ENCODE results near the gene PPP1R14D. TPM values are rescaled to one million over a fixed set of nuclear protein-coding genes. Genes with fewer than 3 reads are reported as not detected.

PPP1R14D gene
- total and polyA plus RNA-seq, 2 of the 8 experiments (the other 6 are each of a cell fraction or from before 2014, with no cell fraction given): not detected

DNA sequence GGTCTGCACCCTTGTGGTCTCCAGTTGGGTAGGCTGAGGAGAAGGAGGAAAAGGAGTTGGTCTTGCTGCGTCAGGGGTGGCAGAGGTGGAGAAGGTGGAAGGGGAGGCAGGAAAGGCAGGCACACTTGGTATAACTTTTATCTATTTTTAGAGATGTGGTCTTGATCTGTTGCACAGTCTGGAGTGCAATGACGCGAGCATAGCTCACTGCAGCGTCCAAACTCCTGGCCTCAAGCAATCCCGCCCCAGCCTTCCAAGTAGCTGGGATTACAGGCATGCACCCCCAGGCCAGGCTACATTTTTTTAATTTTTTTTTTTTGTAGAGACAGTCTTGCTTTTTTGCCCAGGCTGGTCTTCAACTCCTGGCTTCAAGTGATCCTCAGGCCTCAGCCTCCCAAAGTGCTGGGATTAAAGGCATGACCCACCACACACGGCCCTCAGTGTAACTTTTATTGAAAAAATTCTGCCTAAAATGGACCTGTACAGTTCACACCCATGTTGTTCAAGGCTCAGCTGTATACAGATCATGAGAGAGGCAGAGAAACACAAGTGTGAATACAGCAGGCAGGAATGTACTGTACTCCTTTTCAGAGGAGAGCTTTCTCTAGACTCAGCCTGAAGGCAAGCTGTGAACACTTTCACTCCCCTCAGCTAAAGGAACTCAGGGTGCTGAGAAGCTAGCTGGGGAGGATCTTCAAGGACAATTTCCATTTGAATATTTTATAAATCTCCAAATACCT, 47.7 kb upstream of the PPP1R14D start (continued):
- TF ChIP-seq, protein P1, sequence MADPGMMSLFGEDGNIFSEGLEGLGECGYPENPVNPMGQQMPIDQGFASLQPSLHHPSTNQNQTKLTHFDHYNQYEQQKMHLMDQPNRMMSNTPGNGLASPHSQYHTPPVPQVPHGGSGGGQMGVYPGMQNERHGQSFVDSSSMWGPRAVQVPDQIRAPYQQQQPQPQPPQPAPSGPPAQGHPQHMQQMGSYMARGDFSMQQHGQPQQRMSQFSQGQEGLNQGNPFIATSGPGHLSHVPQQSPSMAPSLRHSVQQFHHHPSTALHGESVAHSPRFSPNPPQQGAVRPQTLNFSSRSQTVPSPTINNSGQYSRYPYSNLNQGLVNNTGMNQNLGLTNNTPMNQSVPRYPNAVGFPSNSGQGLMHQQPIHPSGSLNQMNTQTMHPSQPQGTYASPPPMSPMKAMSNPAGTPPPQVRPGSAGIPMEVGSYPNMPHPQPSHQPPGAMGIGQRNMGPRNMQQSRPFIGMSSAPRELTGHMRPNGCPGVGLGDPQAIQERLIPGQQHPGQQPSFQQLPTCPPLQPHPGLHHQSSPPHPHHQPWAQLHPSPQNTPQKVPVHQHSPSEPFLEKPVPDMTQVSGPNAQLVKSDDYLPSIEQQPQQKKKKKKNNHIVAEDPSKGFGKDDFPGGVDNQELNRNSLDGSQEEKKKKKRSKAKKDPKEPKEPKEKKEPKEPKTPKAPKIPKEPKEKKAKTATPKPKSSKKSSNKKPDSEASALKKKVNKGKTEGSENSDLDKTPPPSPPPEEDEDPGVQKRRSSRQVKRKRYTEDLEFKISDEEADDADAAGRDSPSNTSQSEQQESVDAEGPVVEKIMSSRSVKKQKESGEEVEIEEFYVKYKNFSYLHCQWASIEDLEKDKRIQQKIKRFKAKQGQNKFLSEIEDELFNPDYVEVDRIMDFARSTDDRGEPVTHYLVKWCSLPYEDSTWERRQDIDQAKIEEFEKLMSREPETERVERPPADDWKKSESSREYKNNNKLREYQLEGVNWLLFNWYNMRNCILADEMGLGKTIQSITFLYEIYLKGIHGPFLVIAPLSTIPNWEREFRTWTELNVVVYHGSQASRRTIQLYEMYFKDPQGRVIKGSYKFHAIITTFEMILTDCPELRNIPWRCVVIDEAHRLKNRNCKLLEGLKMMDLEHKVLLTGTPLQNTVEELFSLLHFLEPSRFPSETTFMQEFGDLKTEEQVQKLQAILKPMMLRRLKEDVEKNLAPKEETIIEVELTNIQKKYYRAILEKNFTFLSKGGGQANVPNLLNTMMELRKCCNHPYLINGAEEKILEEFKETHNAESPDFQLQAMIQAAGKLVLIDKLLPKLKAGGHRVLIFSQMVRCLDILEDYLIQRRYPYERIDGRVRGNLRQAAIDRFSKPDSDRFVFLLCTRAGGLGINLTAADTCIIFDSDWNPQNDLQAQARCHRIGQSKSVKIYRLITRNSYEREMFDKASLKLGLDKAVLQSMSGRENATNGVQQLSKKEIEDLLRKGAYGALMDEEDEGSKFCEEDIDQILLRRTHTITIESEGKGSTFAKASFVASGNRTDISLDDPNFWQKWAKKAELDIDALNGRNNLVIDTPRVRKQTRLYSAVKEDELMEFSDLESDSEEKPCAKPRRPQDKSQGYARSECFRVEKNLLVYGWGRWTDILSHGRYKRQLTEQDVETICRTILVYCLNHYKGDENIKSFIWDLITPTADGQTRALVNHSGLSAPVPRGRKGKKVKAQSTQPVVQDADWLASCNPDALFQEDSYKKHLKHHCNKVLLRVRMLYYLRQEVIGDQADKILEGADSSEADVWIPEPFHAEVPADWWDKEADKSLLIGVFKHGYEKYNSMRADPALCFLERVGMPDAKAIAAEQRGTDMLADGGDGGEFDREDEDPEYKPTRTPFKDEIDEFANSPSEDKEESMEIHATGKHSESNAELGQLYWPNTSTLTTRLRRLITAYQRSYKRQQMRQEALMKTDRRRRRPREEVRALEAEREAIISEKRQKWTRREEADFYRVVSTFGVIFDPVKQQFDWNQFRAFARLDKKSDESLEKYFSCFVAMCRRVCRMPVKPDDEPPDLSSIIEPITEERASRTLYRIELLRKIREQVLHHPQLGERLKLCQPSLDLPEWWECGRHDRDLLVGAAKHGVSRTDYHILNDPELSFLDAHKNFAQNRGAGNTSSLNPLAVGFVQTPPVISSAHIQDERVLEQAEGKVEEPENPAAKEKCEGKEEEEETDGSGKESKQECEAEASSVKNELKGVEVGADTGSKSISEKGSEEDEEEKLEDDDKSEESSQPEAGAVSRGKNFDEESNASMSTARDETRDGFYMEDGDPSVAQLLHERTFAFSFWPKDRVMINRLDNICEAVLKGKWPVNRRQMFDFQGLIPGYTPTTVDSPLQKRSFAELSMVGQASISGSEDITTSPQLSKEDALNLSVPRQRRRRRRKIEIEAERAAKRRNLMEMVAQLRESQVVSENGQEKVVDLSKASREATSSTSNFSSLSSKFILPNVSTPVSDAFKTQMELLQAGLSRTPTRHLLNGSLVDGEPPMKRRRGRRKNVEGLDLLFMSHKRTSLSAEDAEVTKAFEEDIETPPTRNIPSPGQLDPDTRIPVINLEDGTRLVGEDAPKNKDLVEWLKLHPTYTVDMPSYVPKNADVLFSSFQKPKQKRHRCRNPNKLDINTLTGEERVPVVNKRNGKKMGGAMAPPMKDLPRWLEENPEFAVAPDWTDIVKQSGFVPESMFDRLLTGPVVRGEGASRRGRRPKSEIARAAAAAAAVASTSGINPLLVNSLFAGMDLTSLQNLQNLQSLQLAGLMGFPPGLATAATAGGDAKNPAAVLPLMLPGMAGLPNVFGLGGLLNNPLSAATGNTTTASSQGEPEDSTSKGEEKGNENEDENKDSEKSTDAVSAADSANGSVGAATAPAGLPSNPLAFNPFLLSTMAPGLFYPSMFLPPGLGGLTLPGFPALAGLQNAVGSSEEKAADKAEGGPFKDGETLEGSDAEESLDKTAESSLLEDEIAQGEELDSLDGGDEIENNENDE (IDR thresholded peaks at IDR 0.05; ENCODE audit: insufficient replicate concordance, low read length): no peak
- TF ChIP-seq GABPA (IDR thresholded peaks at IDR 0.05; ENCODE audit: borderline replicate concordance, insufficient read depth, low read length) (no peak), CBX8 (IDR thresholded peaks at IDR 0.05; ENCODE audit: borderline replicate concordance, low read depth, low read length) (no peak), BCL11A (IDR thresholded peaks at IDR 0.05; ENCODE audit: low read depth in 2 of 2, low read length in 2 of 2) (no peak), SUZ12 (IDR thresholded peaks at IDR 0.05; ENCODE audit: low read length) (no peak), GTF2F1 (IDR thresholded peaks at IDR 0.05; ENCODE audit: borderline replicate concordance, low read depth, low read length) (no peak)
- TF ChIP-seq, protein P2, sequence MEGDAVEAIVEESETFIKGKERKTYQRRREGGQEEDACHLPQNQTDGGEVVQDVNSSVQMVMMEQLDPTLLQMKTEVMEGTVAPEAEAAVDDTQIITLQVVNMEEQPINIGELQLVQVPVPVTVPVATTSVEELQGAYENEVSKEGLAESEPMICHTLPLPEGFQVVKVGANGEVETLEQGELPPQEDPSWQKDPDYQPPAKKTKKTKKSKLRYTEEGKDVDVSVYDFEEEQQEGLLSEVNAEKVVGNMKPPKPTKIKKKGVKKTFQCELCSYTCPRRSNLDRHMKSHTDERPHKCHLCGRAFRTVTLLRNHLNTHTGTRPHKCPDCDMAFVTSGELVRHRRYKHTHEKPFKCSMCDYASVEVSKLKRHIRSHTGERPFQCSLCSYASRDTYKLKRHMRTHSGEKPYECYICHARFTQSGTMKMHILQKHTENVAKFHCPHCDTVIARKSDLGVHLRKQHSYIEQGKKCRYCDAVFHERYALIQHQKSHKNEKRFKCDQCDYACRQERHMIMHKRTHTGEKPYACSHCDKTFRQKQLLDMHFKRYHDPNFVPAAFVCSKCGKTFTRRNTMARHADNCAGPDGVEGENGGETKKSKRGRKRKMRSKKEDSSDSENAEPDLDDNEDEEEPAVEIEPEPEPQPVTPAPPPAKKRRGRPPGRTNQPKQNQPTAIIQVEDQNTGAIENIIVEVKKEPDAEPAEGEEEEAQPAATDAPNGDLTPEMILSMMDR (IDR thresholded peaks at IDR 0.05; ENCODE audit: control extremely low read depth in 1 of 3, insufficient read depth in 1 of 3, low read depth in 1 of 3, low read length in 3 of 3): no peak
